K562 (cell line): ENCODE data around the gene CYBB. TPM values are rescaled to one million over a fixed set of nuclear protein-coding genes. Genes with fewer than 3 reads are reported as not detected.

Experiments
- EP400 ChIP-seq: fragments of 450-650 bp; IDR thresholded peaks from 2 replicates; pipeline ENCODE4 v1.6.1; 2017; ENCODE audit warnings: antibody characterized with exemption, mild to moderate bottlenecking, moderate library complexity
- HMGXB4 ChIP-seq: sonication (generic); formaldehyde crosslinking; IDR thresholded peaks from 2 replicates; pipeline ENCODE4 v1.8.1; 2023; ENCODE audit warnings: mild to moderate bottlenecking, missing genetic modification reagents
- NFE2L1 ChIP-seq: fragments of 450-650 bp; IDR thresholded peaks from 2 replicates; pipeline ENCODE4 v1.6.1; 2016; ENCODE audit warnings: missing genetic modification characterization, low read depth, mild to moderate bottlenecking, missing compliant biosample characterization, moderate library complexity, borderline replicate concordance
- POLR2H ChIP-seq: IDR thresholded peaks from 2 replicates; pipeline ENCODE4 v1.6.1; 2016; ENCODE audit warnings: missing genetic modification characterization, low read depth, mild to moderate bottlenecking, control low read depth, missing compliant biosample characterization, moderate library complexity
- RBBP5 ChIP-seq: fragments of 200-600 bp; sonication (generic); IDR thresholded peaks from 2 replicates; pipeline ENCODE4 v1.6.1; 2012; ENCODE audit warnings: borderline replicate concordance, mild to moderate bottlenecking, low read length, control low read depth, inconsistent platforms; ENCODE audit not compliant: insufficient read depth, poor library complexity, severe bottlenecking
- SMAD2 ChIP-seq: fragments of 150-350 bp; IDR thresholded peaks from 2 replicates; pipeline ENCODE4 v1.6.1; 2014; ENCODE audit warnings: low read depth, mild to moderate bottlenecking, low read length
- SMAD4 ChIP-seq: fragments of 250-450 bp; sonication (Bioruptor Pico); conservative IDR thresholded peaks from 2 replicates; pipeline ENCODE4 v1.8.0; 2021; ENCODE audit warnings: inconsistent platforms, mild to moderate bottlenecking, moderate library complexity
- THRAP3 ChIP-seq: fragments of 450-650 bp; IDR thresholded peaks from 2 replicates; pipeline ENCODE4 v1.6.1; 2016; ENCODE audit warnings: mild to moderate bottlenecking, inconsistent platforms, borderline replicate concordance
- XRCC4 ChIP-seq: IDR thresholded peaks from one replicate; pipeline ENCODE4 v1.6.1; 2011; ENCODE audit not compliant: insufficient read depth, insufficient read length; ENCODE audit errors: extremely low read depth
- ZNF75A ChIP-seq: fragments of 450-650 bp; formaldehyde crosslinking; IDR thresholded peaks from 2 replicates; pipeline ENCODE4 v1.4.0; 2020; ENCODE audit warnings: mild to moderate bottlenecking
- polyA plus RNA-seq, 8 experiments: library from polyadenylated mRNA; depleted of rRNA in 4 of 8; stranded (reverse) in 5 of 8; unstranded in 3 of 8; fragments of >200 nt; fragmentation: Nextera tagmentation in 2 of 8; fragmentation: Illumina TruSeq in 1 of 8; extraction: Ambion mirVana in 2 of 8; extraction: Trizol in 1 of 8; gene quantifications; 2 replicates each; pipeline versions ENCODE4 v1.2.1 to v1.2.3, GENCODE V29; 2011 to 2014; ENCODE audit warnings: inconsistent platforms in 1 of 8, missing spikeins in 1 of 8
- total RNA-seq, 7 experiments: library from RNA; depleted of rRNA in 6 of 7; stranded (reverse); fragments of >200 nt in 6 of 7; fragmentation: Illumina TruSeq in 2 of 7; extraction: Trizol in 2 of 7; gene quantifications; 2 replicates each; pipeline versions ENCODE4 v1.2.1 to v1.2.3, GENCODE V29; 2011 to 2021; ENCODE audit warnings: low replicate concordance in 1 of 7
- TF ChIP-seq, protein P1 (sequence below): fragments of 200-600 bp; sonication (generic); IDR thresholded peaks from one replicate; pipeline ENCODE4 v1.6.1; 2012; ENCODE audit warnings: mild to moderate bottlenecking, low read depth, low read length, inconsistent platforms
- TF ChIP-seq, protein P2 (sequence below): sonication (generic); formaldehyde crosslinking; IDR thresholded peaks from 2 replicates; pipeline ENCODE4 v1.8.1; 2022; ENCODE audit warnings: missing genetic modification reagents

CYBB gene
- total and polyA plus RNA-seq, 9 of the 15 experiments (the other 6 are each of a cell fraction or from before 2014, with no cell fraction given), result 0.25 to 1.3 (median 0.74) TPM

- TF ChIP-seq, protein P1, sequence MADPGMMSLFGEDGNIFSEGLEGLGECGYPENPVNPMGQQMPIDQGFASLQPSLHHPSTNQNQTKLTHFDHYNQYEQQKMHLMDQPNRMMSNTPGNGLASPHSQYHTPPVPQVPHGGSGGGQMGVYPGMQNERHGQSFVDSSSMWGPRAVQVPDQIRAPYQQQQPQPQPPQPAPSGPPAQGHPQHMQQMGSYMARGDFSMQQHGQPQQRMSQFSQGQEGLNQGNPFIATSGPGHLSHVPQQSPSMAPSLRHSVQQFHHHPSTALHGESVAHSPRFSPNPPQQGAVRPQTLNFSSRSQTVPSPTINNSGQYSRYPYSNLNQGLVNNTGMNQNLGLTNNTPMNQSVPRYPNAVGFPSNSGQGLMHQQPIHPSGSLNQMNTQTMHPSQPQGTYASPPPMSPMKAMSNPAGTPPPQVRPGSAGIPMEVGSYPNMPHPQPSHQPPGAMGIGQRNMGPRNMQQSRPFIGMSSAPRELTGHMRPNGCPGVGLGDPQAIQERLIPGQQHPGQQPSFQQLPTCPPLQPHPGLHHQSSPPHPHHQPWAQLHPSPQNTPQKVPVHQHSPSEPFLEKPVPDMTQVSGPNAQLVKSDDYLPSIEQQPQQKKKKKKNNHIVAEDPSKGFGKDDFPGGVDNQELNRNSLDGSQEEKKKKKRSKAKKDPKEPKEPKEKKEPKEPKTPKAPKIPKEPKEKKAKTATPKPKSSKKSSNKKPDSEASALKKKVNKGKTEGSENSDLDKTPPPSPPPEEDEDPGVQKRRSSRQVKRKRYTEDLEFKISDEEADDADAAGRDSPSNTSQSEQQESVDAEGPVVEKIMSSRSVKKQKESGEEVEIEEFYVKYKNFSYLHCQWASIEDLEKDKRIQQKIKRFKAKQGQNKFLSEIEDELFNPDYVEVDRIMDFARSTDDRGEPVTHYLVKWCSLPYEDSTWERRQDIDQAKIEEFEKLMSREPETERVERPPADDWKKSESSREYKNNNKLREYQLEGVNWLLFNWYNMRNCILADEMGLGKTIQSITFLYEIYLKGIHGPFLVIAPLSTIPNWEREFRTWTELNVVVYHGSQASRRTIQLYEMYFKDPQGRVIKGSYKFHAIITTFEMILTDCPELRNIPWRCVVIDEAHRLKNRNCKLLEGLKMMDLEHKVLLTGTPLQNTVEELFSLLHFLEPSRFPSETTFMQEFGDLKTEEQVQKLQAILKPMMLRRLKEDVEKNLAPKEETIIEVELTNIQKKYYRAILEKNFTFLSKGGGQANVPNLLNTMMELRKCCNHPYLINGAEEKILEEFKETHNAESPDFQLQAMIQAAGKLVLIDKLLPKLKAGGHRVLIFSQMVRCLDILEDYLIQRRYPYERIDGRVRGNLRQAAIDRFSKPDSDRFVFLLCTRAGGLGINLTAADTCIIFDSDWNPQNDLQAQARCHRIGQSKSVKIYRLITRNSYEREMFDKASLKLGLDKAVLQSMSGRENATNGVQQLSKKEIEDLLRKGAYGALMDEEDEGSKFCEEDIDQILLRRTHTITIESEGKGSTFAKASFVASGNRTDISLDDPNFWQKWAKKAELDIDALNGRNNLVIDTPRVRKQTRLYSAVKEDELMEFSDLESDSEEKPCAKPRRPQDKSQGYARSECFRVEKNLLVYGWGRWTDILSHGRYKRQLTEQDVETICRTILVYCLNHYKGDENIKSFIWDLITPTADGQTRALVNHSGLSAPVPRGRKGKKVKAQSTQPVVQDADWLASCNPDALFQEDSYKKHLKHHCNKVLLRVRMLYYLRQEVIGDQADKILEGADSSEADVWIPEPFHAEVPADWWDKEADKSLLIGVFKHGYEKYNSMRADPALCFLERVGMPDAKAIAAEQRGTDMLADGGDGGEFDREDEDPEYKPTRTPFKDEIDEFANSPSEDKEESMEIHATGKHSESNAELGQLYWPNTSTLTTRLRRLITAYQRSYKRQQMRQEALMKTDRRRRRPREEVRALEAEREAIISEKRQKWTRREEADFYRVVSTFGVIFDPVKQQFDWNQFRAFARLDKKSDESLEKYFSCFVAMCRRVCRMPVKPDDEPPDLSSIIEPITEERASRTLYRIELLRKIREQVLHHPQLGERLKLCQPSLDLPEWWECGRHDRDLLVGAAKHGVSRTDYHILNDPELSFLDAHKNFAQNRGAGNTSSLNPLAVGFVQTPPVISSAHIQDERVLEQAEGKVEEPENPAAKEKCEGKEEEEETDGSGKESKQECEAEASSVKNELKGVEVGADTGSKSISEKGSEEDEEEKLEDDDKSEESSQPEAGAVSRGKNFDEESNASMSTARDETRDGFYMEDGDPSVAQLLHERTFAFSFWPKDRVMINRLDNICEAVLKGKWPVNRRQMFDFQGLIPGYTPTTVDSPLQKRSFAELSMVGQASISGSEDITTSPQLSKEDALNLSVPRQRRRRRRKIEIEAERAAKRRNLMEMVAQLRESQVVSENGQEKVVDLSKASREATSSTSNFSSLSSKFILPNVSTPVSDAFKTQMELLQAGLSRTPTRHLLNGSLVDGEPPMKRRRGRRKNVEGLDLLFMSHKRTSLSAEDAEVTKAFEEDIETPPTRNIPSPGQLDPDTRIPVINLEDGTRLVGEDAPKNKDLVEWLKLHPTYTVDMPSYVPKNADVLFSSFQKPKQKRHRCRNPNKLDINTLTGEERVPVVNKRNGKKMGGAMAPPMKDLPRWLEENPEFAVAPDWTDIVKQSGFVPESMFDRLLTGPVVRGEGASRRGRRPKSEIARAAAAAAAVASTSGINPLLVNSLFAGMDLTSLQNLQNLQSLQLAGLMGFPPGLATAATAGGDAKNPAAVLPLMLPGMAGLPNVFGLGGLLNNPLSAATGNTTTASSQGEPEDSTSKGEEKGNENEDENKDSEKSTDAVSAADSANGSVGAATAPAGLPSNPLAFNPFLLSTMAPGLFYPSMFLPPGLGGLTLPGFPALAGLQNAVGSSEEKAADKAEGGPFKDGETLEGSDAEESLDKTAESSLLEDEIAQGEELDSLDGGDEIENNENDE, result no peak
- TF ChIP-seq POLR2H (tag) (no peak), SMAD4 (CRISPR knock-in tag) (no peak), THRAP3 (no peak), HMGXB4 (no peak), ZNF75A (CRISPR knock-in tag) (no peak), XRCC4 (no peak), NFE2L1 (tag) (no peak), SMAD2 (no peak), RBBP5 (no peak), EP400 (no peak)
- TF ChIP-seq, protein P2, sequence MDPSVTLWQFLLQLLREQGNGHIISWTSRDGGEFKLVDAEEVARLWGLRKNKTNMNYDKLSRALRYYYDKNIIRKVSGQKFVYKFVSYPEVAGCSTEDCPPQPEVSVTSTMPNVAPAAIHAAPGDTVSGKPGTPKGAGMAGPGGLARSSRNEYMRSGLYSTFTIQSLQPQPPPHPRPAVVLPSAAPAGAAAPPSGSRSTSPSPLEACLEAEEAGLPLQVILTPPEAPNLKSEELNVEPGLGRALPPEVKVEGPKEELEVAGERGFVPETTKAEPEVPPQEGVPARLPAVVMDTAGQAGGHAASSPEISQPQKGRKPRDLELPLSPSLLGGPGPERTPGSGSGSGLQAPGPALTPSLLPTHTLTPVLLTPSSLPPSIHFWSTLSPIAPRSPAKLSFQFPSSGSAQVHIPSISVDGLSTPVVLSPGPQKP (CRISPR knock-in tag), result no peak
These were observed 83.0 kb downstream of the CYBB start (continued) for GRCh38 chrX:37862851-37863250.
